ENCODE data around the gene COL5A1.

Gene COL5A1

DNA sequence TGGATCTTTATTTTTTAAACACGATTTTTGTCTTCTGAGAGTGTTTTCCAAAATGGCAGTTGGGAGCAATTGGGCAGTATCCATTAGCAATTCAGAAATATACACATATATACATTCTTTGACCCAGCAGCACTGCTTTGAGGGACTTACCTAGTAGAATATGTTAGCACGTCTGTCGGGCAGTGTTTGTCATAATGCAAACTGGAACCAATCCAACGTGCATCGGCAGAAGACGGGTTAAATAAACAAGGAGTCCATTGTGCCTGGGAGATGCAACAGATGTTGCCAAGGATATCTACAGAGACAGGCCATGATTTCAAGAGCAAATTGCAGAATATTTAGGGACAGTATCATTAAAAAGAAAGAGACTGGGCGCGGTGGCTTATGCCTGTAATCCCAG lies 107.0 kb downstream of the COL5A1 start:
- DNase-seq = no peak

DNA sequence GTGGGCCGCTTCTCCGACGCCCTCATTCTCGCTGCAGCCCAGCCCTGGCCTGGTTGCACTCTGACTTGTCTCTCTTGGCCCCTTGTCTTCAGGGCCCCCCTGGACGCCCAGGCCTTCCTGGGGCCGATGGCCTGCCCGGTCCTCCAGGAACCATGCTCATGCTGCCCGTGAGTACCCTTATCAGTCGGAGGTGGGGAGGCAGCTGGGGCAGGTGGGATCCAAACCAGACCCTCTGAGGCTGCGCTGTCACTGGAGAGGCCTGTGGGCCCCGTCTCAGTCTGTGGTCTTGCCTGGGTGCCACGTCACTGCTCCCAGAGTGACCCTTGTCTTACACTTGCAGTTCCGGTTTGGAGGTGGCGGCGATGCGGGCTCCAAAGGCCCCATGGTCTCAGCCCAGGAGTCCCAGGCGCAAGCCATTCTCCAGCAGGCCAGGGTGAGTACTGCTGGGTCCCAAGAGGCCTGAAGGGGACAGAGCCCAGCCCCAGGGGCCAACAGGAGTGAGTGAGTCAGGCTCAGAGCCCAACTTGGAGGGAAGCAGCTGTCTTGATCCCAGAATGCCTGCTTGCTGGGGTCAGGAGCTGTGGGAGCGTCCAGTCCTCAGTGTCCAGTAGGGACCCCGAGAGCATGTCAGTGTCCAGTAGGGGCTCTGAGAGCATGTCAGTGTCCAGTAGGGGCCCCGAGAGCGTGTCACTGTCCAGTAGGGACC lies 109.0 kb downstream of the COL5A1 start:
- DNase-seq = no peak

DNA sequence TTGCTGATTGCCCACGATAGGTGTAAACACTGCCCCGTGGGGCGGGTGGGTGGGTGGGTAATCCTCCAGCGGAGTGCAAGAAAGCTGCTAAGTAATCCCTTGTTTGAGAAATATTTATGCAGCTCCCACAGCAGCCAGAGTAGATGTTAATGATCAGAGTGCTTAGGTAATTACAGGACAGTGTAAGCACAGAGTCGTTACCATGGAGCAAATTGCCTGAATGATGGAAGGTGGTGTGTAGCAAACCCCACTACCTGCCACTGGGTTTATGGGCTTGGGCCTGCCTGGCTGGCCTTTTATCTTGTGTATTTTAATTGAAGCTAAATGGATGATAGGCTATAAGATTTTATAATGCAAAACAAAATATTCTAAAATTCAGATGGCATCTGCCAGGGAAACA lies 110.0 kb downstream of the COL5A1 start:
- DNase-seq = no peak

DNA sequence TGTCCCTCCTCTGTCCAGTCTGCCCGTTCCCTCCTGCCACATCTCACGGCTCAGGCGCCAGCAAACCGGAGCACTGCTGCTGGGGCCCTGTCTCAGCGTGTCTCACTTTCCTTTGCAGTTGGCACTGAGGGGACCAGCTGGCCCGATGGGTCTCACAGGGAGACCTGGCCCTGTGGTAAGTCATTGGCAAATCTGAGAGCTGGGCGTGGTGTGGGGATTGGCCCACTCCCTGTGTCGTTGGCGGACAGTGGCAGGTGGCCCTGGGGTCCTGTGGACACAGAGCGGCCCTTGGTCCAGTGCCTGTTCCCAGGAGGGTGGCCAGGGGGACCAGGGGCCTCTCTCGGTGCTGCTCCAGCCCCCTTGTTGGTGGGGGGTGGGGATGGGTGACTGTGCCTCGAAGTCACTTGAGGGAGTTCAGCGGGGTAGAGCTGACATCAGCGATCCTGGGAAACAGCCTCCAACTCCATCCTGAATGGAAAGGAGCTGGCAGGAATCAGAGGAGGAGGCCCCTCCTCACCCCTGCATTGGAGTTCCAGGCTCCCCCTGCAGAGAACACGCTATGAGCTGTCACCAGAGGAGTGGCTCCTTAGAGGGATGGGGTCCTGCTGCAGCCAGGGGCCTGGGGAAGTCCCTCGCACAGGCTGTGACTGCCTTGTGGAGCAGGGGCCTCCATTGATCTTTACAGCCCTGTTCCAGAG lies 111.0 kb downstream of the COL5A1 start:
- no peak for DNase-seq

DNA sequence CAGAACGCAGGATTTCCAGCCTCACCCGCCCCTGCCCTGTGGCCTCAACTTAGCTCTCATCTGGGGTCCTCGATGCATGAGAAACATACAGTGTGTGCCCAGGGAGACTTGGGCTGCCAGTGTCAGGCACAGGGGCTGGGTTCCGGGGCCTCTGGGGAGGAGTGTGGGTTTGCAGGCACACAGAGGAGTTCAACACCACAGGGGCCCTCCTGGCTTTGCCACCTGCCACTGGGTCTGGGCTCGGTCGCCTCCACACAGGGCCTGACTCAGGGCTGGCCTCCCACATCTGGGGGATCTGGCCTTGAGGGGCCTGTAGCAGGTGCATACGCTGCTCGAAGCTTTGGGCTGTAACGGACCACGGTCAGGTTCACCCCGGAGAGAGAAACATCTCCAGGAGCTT lies 111.6 kb downstream of the COL5A1 start:
- DNase-seq = no peak

DNA sequence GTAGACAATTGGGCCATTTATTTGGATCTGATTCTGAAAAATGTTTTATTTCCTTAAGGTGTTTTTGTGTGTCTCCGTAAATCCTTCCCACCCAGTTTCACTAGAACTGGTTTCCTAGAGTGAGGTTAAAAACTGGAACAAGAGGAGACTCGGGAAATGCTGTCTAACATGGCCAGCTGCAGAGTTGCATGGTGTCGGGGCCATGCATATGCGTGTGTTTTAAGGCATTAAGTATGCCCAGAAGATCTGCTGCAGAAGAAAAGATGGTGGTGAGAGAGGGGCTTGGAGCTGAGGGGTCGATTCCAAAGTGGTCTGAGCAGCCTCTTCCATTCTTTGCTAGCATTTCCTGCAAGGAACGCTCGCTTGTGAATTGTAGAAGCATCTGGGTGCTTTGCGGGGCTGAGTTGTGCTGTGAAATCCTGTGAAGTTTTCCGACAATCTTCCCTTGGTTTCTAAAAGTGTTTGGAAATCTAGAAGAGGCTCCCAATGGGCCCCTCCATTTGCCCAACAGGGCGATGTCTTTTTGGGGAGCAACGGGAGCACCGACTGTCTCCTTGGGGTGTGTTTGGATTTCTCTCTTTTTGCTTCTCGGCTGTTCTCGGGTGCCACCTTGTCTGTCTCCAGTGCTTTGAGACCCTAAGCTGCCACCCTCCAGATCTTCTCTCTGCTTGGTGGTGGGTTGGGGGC lies 113.8 kb downstream of the COL5A1 start:
- DNase-seq = no peak

DNA sequence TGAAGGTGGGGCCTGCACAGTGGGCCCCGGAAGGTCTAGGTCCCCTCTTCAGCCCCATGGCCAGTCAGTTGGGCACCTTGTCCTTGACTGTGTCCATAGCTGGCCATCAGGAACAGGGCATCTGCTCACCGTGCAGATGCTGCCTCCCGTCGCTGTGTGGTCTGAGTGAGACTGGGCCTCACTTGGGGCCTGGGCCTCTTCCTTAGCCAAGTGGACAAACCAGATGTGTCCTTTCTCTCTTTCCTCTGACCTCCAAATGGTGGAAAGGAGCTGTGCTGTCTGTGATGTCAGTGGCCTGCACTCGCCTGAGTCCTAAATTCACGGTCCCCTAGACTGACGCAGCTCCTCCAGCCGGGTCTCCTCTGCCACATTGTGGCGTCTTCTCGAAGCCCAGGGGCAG lies 114.5 kb downstream of the COL5A1 start:
- DNase-seq = no peak

DNA sequence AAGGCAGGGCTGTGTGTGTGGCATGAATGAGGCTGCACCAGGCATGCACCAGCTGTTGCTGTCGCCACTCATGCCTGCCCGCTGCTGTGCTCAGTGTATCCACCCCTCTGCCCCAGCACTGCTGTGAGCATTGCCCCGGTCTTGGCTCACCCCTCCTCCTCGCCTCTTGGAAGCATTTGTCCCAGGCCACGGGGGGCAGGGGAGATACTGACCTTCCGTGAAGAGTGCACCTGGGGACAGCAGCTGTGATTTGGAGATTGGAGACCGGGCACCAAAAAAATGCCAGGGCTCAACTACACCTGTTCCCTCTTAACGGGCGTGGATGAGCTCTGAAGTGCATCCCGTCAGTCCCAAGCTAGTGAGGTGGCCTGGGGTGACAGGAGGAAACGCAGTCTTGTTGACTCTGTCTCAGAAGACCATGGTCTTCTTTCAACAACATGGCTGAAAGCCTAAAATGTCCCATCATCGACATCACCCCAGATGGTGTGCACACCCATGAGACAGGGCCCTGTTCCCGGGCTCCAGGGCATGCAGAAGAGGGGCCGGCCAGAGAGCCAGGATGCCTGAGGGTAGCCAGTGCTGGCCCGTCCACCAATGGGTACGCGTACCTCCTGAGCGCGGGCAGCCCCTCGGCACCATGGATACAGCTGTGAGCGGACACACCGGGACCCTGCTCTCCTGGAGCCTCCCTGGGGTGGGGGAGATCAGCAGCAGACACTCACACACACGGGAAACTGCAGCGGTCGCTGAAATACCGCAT lies 115.8 kb downstream of the COL5A1 start:
- DNase-seq = no peak

DNA sequence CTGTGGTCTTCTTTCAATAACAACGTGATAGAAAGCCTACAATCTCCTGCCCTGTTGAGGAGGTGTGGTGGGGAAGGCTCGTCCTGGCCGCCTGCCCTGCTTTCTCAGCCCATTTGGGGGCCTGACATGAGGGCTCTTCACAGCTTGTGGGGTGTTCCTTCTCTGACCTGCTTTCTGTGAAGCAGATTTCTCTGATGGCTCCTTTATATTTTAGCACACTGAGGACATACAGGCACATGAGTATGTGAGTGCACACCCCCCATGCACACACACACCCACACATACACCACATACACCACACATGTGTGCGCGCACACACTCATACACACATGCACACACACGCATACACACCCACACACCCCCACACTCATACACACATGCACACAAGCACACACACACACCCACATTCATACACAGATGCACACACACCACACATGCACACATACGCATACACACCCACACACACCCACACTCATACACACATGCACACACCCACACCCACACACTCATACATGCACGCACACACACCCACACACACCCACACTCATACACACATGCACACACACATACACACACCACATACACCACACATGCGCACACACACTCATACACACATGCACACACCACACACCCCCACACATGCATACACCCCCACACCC lies 117.5 kb downstream of the COL5A1 start:
- no peak for DNase-seq

DNA sequence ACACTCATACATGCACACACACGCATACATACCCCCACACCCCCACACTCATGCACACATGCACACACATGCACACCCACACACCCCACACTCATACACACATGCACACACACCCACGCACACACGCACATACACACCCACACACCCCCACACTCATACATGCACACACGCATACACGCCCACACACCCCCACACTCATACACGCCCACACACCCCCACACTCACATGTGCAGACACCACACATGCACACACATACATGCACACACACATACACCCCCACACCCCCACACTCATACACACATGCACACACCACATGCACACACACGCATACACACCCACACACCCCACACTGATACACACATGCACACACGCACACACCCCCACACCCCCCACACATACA lies 118.3 kb downstream of the COL5A1 start:
- DNase-seq = no peak

DNA sequence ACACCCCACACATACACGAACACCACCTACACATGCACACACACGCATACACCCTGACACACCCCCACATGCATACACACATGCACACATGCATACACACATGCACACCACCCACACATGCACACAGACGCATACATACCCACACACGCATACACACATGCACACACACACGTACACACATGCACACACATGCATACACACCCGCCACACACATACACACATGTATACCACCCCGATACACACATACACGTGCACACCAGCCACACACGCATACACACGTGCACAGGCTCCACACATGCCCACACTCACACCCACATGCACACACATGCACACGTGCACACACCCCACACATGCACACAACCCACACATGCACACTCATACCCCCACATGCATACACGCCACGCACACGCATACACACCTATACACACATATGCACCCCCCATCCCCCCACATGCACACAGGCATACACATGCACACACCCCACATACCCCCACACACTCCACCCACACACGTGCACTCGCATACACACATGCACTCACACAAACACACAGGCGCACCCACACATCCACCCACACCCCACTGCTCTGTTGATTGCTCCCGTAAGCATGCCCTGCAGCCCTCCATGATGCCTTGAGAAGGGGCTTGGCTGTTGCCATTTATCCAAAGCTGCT lies 119.3 kb downstream of the COL5A1 start:
- DNase-seq = no peak

DNA sequence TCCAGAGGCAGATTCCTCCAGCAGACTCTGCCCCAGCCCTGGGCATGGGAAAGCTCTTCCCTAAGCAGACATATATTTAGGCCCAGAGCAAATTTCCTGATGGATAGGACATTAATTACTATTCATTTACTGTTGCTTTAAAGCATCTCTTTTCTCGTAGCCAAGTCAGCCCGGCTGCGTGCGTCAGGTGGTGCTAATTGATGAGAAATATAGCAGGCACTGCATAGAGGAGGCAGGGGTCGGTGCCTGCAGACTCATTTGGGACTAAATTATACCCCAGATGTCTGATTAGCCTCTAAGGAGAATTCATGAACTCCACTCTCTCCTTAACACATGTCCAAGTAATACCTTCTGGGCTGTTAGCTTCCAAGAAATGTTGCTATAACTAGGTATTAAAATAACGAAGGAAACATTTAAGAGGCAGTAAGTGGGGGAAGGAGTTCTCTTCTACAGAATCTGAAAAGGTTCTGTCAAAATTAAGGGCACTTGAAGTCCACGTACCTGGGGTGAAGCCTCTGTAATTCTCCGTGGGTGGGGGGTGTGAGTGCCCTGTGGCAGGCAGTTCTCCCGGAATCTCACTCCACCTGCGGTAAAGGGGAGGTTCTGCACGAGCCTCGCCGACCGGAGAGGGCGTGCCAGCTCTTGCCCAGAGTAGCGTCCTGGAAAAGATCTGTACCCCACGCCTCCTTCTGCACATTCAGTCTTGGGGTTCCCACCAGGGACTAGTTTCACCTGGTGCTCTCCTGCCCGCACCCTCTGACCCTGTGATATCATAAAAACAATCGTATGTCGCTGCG lies 123.1 kb downstream of the COL5A1 start:
- DNase-seq = no peak

DNA sequence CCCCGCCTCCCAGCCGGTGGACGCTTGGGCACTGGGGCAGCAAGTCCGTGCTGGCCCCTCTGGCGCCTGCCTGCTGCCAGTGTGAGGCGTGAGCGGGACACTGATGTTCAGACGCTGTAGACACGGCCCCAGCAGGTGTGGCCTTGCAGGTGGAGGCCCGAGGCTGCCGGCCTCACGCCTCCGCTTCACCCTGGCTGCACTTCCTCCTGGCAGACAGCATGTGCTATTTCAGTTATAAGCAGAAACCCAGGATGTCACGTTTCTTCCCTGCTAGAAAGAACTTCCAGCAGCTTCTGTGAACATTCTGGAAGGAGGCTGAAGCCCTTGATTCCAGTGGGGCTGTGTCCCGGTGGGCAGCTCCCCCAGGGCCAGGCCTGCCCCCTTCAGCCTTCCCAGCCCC lies 124.2 kb downstream of the COL5A1 start:
- DNase-seq = no peak

DNA sequence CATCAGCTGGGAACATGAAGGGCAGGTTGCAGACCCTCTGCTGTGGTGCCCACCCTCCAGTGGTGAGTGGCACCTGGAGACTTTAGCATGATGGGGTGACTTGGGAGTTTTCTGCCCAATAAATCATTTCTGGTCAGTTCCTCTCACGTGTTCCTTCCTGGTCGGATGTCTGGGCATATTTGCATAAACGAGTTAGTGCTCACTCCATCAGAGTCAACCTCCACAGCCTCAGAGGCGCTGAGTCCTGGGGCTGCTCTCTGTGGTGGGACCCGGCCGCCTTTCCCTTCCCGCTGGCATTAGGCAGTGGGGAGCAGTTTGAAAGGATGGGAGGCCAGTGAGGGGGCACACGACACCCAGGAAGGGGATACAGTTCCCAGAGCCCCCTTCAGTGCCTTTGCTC lies 125.0 kb downstream of the COL5A1 start:
- DNase-seq = no peak

DNA sequence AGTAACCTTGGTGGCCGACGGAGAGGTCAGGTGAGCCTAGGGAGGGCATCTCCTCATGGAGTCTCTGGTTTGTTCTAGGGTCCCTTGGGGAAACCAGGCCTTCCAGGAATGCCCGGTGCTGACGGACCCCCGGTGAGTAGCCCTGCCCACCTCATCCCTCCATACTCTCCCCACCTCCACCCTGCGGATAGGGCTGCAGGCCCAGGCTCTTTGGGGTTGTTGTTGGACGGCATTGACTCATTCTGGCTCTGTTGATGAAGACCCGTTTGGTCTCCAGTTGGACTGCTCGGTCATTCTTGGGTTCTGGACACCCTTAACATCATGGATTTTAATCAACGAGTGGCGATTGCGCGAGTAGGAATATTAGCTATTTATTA lies 126.7 kb downstream of the COL5A1 start:
- DNase-seq = no peak

DNA sequence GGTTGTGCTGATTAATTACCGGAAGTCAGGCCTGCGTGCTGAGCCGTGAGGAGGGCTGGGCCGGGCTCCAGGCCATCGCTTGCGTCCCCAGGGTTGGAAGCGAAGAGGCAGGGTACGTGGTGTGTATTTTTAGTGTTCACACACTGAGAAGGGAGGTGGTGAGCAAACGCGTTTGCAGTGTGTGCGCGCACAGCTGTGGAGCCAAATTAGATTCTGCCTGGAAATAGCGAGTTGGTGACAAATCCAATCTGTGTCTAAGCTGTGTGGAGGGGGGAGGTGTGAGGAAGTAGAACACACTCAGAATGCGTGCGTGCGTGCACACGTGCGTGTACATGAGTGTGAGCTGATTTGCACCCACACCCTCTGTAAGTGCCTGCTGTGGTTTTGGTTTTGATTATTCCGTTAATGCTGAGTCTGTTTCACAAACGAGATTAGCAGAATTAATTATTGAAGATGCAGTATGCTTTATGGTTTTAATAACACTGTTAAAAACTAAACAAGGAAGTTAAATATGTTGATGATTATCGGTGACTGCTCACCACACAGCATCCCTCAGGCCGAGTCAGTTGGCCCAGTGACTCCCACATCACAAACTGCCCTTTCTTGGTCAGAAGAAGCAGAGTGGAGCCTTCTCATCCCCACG lies 127.2 kb downstream of the COL5A1 start:
- no peak for DNase-seq

DNA sequence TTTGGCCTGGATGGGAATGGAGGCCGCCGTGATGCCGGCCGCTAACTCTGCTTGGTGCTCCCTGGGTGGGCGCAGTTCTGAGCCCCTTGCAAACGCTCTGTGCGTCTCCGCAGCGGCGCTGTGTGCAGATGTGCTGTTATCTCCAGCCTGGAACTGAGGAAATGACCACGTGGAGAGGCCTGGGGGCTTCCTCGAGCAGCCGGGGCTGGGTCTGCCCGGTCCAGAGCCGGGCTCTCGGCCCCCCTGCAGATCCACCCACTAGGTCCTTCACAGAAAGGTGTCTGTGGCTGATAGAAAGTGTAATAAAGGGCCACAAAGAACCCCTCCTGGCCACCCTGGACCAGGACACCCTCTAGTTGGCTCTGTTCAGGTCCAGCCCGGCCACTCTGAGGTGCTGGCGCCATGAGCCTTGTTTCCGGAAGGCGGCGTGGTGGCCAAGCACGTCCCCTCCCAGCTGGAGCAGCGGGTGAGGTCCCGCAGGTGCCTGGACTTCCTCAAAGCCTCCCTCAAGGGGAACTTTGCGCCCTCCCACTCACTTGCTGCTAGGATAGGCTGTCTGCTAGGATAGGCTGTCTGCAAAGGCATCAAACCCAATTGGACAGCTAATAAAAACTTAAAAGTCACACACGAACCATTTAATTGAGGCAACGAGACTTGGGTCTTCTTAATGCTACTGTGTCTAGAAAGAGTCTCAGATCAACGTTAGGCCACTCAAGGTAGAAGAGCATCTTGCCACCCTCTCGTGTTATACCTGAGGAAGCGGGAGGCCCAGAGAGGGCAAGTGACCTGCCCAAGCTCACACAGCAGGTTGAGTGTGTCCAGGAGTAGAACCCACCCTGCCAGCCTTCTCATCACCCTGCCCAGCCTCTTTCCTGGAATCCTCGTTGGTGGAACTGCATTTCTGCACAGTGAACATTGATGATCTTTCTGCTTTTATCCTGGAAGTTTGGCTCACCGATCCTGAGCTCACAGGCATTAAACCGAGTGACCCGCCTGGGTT lies 129.7 kb downstream of the COL5A1 start:
- no peak for DNase-seq

DNA sequence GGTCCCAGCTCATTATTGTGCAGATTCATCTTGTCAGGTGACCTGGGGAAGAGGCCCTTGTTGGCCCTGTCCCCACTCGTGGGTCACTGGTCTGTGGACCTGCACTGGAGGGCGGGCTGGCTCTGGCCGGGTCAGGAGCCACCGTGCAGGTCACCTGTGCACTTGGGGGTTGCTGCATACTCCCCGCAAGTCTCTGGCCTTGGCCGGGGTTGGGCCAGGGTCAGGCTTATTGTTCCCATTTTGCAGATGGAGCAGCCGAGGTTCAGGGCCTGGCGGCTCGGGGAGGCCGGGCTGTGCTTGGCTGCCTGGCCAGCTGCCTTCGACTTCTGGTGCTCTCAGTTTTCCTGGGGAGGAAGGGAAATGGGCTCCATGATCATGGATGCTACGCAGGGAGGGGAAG lies 130.7 kb downstream of the COL5A1 start:
- DNase-seq = no peak

DNA sequence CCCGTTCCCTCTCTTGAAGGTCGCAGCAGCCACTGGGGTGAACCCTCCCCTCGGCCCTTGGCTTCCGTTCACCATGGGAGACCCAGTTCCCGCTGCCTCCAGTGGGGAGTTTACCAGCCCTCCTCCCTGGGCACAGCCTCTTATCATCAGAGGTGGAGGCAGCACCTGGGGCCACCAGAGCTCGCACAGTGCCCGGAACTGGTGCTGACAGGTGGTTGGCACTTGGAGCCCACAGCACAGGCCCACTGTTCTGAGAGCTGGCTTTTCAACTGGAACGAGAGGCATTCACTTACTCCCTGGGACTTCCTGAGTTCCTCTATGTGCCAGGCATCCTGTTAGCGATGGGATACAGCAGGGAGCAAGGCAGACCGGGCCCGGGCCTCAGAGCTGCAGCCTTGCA lies 132.2 kb downstream of the COL5A1 start:
- DNase-seq = no peak

DNA sequence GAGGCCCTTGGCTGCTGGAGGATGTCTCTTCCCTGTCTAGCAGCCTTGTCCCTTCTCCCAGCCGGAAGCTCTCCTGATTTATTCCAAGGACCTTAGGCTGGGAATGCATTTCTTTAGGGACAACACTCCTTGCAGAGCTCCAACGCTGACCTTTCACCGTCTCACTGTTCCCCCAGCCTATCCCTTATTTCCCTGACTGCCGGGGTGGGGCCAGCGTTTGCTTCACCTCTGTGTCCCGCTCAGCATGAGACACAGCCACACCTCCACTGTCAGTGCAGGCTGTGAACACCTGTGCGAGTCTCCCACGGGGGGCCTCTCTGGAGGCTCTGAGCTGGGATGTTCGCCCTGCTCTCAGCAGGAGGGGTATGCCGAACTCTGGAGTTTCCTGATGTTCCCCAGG lies 132.8 kb downstream of the COL5A1 start:
- no peak for DNase-seq

Measured in midbrain (tissue), 1 donor.